EL (cell line): ENCODE results near the gene SKAP1.

Experiments
- DNase-seq: peaks from one replicate; pipeline ENCODE4 v3.0.0-alpha.2; 2016

SKAP1 gene

DNA sequence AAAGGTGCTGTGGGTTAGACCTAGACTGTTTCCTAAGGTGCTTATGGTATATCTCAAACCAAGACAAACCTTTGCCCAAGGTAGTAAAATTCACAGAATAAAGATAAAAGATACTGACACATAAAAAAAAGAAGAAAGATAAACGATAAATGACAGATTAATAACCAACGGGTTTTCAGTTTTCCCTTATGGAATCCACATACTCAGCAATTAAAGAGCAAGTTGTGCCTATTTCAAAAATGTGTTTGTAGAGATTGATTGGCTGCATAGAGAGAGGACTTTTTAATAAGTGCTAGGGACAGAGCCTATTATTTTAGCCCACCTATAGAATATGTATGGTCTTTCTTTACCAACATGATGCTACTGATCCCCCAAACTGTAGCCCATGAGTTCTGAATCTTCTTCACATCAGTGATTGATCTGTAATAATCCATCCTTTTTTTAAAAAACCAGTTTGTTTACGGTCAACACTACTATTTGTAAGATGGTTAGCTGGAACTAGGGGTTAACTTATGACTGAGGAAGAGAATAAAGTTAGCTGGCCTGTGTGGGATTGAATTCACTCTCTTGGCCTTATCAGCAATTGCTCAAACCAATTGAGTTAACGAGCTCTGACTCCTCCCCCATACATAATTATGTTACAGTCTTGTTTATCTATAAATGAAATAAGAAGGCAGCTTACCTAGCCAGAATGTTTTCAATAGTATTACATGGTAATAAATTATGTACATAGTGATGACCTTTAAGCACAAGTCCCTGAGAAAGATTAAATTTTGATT, 268.7 kb downstream of the SKAP1 start:
- DNase-seq: no peak

DNA sequence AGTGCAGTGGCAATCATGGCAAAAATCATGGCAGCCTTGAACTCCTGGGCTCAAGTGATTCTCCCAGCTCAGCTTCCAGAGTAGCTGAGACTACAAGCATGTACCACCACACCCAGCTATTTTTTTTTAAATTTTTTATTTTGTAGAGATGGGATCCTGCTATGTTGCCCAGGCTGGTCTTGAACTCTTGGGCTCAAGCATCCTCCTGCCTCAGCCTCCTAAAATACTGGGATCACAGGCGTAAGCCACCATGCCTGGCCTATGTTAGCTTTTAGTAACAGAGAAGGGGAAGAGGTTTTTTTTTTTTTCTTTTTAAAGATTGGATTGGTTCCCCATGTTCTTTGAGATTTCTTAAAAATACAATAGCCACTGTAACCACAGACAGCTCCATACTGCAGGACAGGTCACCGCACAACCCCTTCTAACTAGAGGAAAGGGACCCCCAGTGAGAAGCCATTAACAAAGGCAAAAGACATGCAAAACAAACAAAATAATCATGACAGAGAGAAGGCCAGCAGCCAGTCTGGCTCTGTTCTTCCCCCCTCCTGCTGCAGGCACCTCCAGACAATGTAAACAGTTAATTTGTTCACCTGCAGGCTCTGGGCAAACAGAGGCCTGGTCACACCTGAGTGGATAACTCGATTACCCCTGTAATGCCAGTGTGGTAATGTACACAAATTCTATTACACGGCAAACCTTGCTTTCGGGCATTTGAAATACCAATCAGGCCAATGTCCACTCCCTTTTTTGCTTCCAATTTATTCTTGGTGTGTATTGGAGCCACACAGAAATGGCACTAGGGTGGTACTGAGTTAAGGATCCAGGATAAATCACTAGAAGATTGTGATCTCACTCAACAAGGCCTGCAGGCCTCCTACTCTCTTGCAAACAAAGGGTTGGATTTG, 269.6 kb downstream of the SKAP1 start:
- no peak for DNase-seq

DNA sequence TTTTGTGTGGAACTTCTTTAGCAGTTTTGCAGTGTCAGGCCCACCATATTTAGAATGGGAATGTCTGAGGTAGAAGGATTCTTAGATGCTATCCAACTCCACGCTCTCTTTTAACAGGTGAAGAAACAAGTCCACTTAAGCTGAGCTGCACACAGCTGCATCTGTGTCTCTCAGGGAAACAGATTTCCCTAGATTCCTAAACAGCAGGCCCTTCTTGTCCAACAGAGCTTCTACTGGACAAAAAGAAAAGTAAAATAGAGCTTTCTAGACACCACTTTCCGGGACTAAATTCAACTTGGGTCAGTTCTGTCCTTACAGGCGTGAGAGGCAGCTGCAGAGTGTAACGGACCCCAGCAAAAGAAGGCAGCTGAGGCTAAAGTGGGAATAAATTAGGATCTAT, 270.8 kb downstream of the SKAP1 start:
- no peak for DNase-seq

DNA sequence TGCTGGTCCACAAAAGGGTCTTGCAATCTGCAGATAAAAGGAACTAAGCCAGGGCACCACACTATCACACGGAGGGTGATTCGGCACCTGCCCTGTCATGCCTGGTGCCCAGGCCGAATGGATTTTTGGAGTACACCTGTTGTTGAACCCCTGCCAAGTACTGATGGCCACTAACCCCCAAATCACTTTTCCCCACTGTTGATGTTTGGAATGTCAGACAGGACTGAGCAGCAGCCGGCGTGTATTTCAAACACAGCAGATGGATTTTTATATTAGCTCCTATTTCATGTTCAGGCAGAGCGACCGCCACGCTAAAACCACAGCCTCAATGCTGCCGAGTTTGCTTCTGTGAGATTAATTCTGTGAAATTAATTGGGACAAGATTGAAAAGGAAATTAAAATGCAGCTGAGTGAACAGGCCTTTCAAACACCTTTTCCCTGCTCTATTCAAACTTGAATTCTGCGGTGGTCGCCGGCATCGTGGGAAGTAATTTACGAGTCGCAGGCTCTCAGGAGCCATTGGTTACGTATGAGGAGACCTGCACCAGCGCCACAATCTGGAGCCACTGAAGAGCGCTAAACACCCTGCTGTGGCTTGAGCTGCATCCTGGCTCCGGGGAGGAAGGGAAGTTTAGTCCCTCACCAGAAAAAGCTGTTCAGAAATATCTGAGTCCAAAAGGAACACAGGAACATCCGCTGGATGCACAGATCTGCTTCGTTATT, 274.0 kb downstream of the SKAP1 start:
- DNase-seq: no peak

DNA sequence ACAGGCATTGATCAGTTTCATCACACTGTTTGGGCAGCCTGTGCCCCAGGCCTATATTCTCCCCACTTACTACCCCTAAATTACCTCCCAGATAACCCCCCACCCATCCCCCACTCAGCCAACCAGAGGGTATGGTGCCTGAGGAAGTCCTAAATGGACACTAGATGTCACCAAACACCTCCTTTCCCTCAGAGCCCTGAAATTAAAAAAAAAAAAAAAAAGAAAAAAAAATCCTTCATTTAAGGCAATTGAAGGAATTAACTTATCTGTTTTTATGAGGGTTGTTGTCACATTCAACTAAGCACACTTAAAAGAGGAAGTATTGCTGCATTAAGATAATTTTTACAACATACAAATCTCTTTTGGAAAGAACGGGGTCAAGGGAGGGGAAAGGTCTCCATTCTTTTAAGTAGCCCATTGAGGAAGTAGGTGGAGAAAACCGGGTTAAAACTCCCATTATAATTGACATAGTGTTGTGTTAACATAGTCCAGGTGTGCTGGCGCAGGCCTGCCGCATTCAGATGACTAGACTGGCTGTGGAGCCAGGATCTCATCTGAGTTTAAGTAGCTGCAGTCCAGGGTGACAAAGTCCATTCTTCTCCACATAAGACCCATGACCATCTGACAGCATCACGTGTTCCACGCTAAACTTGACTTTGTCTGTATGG, 276.2 kb downstream of the SKAP1 start:
- DNase-seq: peak; percentile 52

DNA sequence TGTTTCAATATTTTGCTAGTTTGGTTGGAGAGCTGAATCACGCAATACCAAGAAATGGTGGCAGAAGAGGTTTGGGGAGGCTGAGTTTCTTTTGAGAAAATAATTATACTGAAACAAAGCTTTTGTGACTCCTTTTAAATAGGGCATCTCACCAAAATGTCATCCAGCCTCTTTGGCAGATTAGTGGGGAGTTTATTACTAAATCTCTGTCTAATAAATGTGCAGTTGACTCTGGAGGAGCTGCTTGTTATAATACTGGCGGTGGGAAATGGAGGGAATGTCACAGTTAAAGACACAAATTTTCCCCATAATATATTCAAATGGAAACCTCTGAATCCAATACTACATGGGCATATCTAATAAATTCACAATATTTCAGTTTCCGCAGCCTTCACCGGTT, 277.7 kb downstream of the SKAP1 start:
- DNase-seq: no peak

DNA sequence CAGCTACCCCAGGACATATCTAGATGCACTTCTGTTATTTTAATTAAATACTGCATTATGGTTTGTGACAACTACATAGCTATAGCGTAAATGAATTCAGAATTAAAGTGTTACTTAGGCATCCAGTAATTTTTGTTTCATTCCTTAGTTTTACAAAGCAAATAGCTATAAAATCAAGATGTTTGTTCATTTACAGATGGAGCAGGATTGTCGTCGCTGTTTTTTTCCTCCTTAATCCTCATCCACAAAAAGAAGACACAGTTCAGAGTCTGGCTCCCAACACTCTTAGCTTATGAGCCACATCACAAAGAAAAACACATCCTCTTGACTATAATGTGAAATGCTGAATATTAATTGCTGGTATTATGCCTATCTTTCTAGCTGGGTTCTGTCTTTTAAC, 278.8 kb downstream of the SKAP1 start:
- no peak for DNase-seq

DNA sequence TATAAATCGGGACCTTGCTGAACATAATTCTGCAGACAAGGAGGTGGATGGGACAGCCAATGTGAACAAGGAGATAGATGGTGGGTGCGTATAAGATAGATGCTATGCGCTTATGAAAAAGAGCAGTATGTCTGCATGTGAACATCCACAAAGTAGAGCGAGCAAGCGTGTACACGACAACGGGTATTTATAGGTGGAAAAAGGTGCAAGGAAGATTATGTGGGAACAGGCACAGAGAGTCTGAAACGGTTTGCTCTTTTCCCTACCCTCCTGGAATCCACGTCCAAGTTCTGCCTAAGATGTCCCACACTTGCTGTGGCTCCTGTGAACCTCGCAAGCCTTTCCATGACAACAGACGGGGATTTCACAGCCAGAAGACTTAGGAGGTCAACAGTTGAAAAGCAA, 279.4 kb downstream of the SKAP1 start:
- DNase-seq: no peak

DNA sequence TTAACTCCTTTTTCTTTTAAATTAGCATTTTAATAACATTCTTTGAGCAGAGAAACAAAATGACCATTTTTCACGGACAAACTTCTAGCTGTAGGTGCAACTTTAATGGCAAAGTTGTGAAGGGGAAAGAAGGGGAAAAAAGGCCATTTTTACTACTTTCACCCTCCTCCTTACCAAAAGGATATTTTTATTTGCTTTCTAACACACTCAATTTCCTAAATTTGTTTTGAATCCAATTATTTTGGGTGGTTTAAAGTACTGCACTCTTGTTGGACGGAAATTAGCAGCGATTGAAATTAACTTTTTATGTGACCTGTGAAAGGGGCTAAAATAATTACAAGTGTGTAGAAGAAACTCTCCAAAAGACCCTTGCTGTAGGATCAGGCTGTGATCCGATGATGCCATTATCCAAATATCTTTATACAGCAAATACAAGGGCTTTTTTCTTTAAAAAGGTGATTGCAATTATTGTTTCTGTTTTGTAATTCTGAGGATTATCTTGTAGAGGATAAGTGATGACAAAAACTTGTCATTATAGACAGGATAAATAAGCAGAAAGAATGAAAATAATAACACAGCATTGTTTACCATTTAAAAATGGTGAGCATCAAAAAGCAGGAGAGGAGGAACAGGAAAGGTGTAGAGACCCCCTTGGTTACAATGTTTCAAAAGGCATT, 280.1 kb downstream of the SKAP1 start:
- DNase-seq: no peak

DNA sequence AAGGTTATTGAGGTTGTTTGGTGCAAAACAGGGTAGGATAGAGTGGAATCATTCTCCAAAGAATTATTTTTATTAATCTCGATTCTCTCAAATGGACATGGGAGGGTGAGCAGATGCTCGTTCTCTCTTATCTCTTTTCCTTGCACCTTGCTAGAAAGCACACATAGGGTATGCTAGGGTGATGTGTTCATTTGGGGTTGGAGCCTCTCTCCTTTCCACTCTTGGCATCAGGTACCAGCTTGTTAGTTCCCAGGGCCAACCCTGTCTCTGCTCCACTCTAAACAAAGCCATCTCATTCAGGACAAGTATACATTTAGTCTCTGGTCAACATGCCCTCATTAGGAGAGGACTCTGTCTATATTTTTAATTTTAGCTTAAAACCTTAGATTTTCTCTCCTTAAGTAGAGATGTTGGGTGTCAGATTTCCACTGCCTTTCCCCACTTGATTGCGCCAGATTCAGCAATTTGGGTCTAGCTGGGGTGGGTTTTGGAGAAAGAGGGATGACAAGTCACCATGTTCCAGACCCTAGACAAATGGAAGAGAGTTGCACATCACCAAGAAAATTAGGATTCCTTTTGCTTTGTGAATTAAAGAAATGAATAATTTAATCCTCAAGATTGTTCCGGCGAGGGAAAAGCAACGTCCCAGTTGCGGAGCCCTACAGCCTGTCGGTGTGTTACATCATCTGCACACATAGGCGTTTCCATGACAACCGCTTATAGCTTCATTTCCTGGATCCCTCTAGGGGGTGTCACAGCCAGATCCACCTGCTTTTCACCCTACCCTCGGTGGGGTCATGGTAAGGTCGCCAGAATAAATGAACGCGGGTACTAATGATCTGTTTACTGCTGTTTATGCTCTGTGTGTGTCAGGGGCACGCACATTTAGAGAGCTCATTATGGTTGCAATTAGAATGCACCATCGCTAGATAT, 280.9 kb downstream of the SKAP1 start:
- DNase-seq: no peak

DNA sequence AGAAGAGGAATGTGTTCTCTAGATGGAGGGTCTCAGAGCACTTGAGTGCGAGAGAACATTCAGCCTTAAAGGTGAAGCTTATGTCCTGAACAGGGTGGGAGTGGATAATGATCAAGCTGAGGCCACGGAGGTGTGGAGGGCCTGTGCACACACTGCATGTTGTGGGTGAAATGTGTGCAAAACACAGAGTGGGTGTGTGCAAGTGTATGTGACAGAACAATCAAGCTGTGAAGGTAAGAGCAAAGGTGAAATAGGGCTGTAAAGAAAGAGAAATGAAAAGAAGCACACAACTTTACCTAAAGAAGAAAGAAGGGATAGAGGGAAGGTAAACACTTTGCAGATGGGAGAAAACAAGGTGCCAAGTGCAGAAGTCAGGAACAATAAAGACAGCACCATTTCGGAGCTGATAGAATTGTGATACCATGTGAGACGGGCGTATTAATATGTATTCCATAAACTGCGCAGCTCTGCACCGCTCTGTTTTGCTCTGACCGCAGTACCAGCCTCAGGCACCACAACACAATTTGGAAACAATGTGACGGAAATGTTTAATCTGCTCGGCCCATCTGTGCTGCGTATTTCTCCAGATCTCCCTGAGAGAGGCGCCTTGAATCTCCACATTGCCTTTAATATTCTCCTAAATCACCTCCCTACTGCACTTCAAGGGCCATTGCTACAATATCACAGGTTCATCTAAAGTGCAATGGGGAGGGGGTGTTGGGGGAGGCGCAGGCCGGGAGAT, 281.8 kb downstream of the SKAP1 start:
- peak; percentile 45 for DNase-seq

DNA sequence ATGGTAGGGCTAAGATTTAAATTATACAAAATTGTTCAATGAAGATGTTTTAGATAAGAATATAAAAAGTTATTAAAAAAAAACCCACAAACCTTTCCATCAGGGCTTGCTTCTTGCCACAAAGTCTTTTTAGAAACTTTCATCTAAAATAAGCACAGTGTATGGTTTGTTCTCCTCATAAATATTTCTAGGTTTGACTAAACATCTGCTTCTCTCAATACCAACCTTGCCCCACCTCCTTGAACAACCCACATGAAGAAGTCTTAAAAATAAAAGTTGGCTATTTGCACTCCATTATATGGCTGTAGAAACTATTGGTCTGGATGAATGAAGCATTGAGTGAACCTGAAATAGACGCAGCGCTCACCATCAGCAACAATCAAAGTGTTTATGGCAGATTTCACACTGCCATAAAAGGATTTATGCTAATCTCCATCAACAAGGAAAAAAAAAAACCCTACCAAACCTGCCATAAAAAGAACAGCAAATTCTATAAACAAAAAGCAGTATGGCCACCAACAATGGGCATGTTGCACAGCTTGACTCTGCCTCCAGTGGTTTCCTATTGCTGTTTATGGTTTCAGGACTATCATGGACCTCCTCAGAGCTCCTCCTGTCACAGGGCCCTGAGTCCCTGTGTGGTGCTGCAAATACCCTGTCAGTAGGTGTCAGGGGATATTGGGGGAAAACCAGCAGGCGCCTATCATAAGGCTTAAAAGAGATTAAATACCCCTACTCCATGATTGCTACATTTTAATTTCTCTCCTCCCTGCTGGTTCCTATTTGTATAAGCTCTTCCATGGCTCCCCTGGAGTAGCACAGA, 284.8 kb downstream of the SKAP1 start:
- no peak for DNase-seq

DNA sequence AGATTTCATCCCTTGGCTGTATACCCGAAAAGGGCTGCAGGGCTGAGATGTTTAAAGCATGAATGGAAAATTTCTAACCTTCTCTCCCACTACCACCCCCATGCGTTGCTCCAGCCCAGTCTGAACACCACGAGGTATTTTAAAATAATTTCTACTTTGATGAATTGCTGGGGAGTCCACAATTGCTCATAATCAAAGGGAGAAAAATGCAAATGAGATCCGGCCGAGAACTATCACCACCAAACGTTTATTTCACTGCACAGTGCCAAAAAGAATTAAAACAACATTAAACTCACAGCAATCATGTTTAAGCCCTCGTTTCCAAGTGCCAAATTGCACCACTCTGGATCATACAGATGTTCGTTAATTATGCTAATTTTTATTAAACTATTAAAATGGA, 285.8 kb downstream of the SKAP1 start:
- DNase-seq: no peak

DNA sequence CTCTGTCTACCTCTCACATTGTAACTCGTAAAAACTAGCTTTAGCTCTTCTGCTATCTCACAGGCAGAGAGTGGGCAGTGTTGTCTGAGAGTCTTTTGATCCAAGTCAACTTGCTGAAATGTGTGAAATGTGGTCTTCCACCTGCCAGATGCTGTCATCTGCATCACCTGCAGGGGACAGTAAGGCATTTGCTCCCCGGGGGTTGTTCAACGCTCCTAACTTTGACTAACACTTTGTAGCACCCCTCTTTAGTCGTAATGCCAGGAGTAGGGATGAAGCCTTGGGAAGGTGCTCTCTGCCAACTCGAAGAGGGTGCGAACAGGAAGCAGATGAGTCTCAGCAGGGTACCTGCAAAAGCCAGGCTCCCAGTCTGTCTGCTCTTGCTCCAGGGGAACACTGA, 286.4 kb downstream of the SKAP1 start:
- DNase-seq: no peak

DNA sequence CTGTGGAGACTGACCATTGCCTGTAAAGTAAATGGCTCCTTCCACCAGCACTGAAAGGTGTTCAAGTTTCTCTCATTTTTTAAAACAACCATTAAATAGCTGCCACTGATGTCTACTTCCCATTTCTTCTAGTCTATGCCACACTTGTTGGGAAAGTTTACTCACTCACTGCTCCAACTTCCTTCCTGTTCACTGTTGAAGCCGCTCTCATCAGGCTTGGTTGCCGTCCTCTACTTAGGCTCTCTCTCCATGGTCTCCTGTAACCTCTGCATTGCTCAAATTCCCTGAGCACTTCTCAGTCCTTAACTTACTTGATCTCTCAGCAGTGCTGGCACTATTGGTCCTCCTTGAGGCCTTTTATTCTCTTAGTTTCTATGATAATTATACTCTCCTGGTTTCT, 290.1 kb downstream of the SKAP1 start:
- no peak for DNase-seq

DNA sequence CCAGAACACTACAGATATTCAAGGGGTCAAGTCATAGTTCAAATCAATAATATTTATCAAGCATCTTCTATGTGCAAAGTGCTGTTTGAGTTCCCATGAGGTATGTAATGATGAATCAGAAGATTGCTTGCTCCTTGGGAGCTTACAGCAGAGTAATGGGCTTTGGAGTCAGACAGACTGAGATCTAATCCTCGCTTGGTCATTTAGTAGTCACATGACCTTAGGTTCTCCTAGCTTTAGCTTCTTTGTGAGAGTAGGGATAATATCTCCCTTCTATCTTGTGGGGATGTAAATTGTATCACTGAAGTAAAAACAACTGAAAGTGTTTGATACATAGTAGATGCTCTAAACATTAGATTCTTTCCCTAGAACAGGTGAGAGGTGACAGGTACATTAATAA, 292.4 kb downstream of the SKAP1 start:
- DNase-seq: no peak

DNA sequence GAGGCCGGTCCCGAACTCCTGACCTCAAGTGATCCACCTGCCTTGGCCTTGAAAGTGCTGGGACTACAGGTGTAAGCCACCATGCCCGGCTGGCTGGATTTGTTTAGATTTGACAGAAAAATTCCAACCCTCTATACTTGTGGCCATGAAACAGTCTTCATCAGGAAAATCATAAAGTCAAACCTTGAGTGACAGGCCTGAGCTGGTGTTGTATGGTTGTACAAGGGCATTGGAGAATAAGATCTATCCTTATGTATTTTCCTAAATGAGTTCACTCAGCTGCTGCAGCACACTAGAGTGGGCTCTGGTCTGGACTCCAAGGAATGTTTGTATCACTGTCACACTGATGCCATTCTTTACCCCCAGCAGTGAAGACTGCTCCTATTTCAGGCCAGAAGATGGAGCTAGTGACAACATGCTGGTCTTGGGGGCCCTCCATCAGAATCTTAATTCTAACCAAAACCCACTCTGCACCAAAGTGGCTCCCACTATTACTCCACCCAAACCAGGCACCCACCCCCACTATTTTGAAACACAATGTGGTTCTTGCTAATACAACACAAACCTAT, 295.0 kb downstream of the SKAP1 start:
- DNase-seq: peak; percentile 30

DNA sequence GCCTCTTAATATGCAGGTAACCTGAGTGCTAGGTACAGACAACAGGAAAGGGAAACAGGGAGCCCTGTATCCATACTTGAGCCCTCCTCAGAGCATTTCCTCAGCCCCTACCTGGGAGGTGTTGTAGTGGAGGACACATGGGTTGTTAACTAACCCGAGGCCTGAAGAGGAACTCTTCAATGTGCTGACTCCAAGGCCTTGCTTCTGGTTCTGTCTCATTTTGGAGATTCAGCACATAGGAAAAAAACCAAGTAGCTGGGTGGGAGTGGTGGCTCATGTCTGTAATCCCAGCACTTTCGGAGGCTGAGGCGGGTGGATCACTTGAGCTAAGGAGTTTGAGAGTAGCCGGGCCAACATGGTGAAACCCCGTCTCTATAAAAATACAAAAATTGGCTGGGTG, 297.6 kb downstream of the SKAP1 start:
- no peak for DNase-seq

DNA sequence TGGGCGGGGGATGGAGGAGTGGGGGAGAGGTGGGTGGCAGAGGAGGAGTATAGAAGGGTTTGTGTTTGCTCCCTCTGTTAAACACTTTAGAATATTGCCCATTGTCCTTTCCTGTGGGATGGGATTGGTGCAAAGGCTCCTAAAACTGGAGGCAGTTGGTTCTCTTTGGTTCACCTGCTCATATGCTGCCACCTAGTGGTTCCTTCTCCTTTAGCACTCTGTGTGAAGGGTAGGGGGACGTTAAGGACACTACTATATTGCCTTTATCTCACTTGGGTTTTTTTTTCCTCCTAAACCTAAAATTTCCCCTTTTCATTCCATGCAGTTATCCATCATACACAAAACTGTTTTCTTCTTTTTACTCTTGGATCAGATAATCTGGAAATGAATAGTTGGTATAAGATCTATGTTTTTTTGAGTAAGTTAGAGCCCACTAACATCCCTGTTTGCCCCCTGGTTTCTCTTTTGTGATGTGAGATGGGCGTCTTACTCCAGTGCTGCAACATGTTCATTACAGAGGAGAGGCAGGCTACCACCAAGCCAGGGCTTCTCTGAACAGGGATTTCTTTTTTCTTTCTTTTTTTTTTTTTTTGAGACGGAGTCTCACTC, 298.7 kb downstream of the SKAP1 start:
- peak; percentile 73 for DNase-seq
